Spleen (tissue), 11 donors: Measurements from ENCODE around the gene MASP1. TPM values are rescaled to one million over a fixed set of nuclear protein-coding genes. Genes with fewer than 3 reads are reported as not detected.

Source experiments
- DNase-seq: peaks from one replicate; pipeline ENCODE4 v3.0.0-alpha.2; 2020
- H3K27ac ChIP-seq, 8 donors: fragments of 200-600 bp; sonication (generic) in 7 of 8; 1 replicate in 4 of 8; 2 replicates in 4 of 8; pipeline versions ENCODE4 v1.5.0 to v1.8.0; 2016 to 2021; ENCODE audit warnings: inconsistent platforms in 4 of 8, mild to moderate bottlenecking in 4 of 8, moderate library complexity in 1 of 8
- H3K27me3 ChIP-seq, 7 donors: fragments of 200-600 bp; sonication (generic) in 6 of 7; replicated peaks in 1 of 7; 1 replicate in 4 of 7; 2 replicates in 3 of 7; pipeline versions ENCODE4 v1.5.0 to v1.8.0; 2016 to 2021; ENCODE audit warnings: inconsistent platforms in 3 of 7, mild to moderate bottlenecking in 1 of 7
- H3K36me3 ChIP-seq, 6 donors: fragments of 200-600 bp; sonication (generic) in 5 of 6; 1 replicate in 4 of 6; 2 replicates in 2 of 6; pipeline versions ENCODE4 v1.5.0 to v1.8.0; 2016 to 2021; ENCODE audit warnings: inconsistent platforms in 2 of 6
- H3K4me1 ChIP-seq, 6 donors: fragments of 200-600 bp; sonication (generic) in 5 of 6; 1 replicate in 3 of 6; 2 replicates in 3 of 6; pipeline versions ENCODE4 v1.5.0 to v1.8.0; 2016 to 2021; ENCODE audit warnings: inconsistent platforms in 3 of 6
- H3K4me3 ChIP-seq, 8 donors: fragments of 200-600 bp; sonication (generic) in 7 of 8; 1 replicate in 4 of 8; 2 replicates in 4 of 8; pipeline versions ENCODE4 v1.5.0 to v1.8.0; 2016 to 2021; ENCODE audit warnings: inconsistent platforms in 4 of 8, mild to moderate bottlenecking in 4 of 8, moderate library complexity in 2 of 8
- H3K9me3 ChIP-seq, 8 donors: fragments of 200-600 bp; sonication (generic) in 7 of 8; 1 replicate in 4 of 8; 2 replicates in 4 of 8; pipeline versions ENCODE4 v1.5.0 to v1.8.0; 2016 to 2021; ENCODE audit warnings: inconsistent platforms in 4 of 8
- POLR2A ChIP-seq, 3 donors: fragments of 450-650 bp; IDR thresholded peaks; one replicate each; pipeline ENCODE4 v1.5.1; 2017; ENCODE audit warnings: antibody characterized with exemption in 3 of 3, mild to moderate bottlenecking in 1 of 3
- POLR2AphosphoS5 ChIP-seq, 3 donors: sonication (generic); formaldehyde crosslinking; IDR thresholded peaks; one replicate each; pipeline ENCODE4 v1.5.1; 2017; ENCODE audit warnings: antibody characterized with exemption in 3 of 3
- WGBS, 5 donors: extraction: QIAGEN DNeasy Blood & Tissue Kit in 3 of 5; methylation state at CpG; one replicate each; pipeline versions ENCODE4 v1.1.5 to v1.1.7; 2013 to 2018; 5-methylcytosine and 5-hydroxymethylcytosine counted together
- intact Hi-C: fragments of 100-400 bp; cut with DNase I; formaldehyde crosslinking; loops from one replicate; pipeline ENCODE4 v1.15.0; 2023; ENCODE audit warnings: low total_unique reads
- polyA plus RNA-seq, 3 donors: library from polyadenylated mRNA; stranded (reverse); fragments of 200-250 nt; gene quantifications; one replicate each; pipeline ENCODE4 v1.2.1, GENCODE V29; 2013
- total RNA-seq, 7 donors: library from RNA; depleted of rRNA in 3 of 7; stranded (reverse); fragments of >200 nt in 3 of 7; fragmentation: NEBNext Ultra II Directional in 4 of 7; extraction: Animal tissue kit (Norgen Biotek cat#: 25700) in 4 of 7; gene quantifications; one replicate each; pipeline versions ENCODE4 v1.1.0 to v1.2.1, GENCODE V29; 2016 to 2021
- TF ChIP-seq, protein P1 (sequence below), 11 experiments: fragments of 200-600 bp in 7 of 11; fragments of 450-650 bp in 4 of 11; sonication (generic) in 4 of 11; IDR thresholded peaks in 8 of 11; conservative IDR thresholded peaks in 3 of 11; 1 replicate in 7 of 11; 2 replicates in 4 of 11; pipeline versions ENCODE4 v1.4.0 to v1.8.0; 2016 to 2021; ENCODE audit warnings: antibody characterized with exemption in 11 of 11, inconsistent platforms in 4 of 11, mild to moderate bottlenecking in 1 of 11
- donor health status: healthy with polysubstance abuse.
- donor health status: DM: no; HTN: no; CAD: no; lungs with moderate emphysema.
- donor health status: DM: no; HTN: no; CAD: no.
- donor health status: Bipolar disorder and iron deficiency.
- donor health status: healthy.
- donor health status: DM: no; HTN: no; CAD: no.
- donor health status: DM: yes; HTN: yes; CAD: no.

MASP1 gene
- total and polyA plus RNA-seq, 10 donors = 0.05 to 1.9 (median 0.39) TPM; not detected in 2

DNA sequence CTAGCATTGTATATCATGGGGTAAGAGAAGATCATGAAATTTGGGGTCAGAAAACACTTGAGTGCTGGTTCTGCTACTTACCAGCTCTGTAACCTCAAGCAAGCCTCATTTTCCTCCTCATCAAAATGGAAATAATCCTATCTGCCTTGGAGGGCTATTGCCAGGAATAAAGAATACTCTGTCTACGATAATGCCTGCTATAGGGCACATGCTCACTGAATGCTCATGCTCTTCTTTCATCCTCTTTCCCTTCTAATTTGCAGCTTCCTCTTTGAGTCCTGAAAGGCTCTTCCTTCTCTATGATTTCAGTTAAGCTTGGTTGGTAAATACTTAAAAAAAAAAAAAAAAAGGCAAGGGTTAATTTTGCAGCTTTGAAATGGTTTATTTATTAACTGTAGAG is 81.4 kb downstream of the MASP1 start:
- Histone ChIP-seq H3K9me3 (peaks cover 0 to 7% (median 0%) of the 10 kb centered on the region in 8 donors), H3K4me3 (no peak overlapping the region), H3K27ac (no peak overlapping the region), H3K27me3 (no peaks in the 10 kb centered on the region), H3K4me1 (peaks cover 0 to 10% (median 3%) of the 10 kb centered on the region in 6 donors), H3K36me3 (no peaks in the 10 kb centered on the region)
- TF ChIP-seq POLR2A (IDR thresholded peaks at IDR 0.05) (no peak), POLR2AphosphoS5 (IDR thresholded peaks at IDR 0.05) (no peak)
- TF ChIP-seq, protein P1, sequence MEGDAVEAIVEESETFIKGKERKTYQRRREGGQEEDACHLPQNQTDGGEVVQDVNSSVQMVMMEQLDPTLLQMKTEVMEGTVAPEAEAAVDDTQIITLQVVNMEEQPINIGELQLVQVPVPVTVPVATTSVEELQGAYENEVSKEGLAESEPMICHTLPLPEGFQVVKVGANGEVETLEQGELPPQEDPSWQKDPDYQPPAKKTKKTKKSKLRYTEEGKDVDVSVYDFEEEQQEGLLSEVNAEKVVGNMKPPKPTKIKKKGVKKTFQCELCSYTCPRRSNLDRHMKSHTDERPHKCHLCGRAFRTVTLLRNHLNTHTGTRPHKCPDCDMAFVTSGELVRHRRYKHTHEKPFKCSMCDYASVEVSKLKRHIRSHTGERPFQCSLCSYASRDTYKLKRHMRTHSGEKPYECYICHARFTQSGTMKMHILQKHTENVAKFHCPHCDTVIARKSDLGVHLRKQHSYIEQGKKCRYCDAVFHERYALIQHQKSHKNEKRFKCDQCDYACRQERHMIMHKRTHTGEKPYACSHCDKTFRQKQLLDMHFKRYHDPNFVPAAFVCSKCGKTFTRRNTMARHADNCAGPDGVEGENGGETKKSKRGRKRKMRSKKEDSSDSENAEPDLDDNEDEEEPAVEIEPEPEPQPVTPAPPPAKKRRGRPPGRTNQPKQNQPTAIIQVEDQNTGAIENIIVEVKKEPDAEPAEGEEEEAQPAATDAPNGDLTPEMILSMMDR (IDR thresholded peaks at IDR 0.05 in 8 of 11, conservative IDR thresholded peaks at IDR 0.05 in 3 of 11) = no peak
- intact Hi-C loops = loop anchor here (10.0 kb wide), 1 partner anchor 505 kb away; no protein-coding TSS in a partner anchor
- WGBS, 5 donors = 58 to 68% (median 61%) methylated on average over 1 of the region's 1 CpG
- DNase-seq = no peak

DNA sequence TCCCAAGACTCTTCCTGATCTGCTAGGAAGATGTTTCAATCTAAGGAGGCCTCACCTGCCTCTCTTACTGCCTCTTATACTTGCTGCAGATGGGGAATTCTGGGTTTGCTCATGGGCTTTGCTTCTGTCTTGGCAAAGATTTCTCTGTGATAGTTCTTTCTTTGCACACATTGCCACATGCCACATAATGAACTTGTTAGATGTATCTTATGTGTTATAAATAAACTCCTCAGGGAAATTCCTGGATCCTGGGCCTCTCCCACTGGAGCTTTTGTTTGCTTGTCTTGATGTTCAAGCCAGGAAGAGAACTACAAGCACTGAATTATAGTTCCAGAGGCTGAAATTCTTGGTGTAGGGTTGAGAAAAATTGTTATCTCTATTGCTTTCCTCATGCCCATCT is 82.0 kb downstream of the MASP1 start:
- no peak for TF ChIP-seq POLR2AphosphoS5 (IDR thresholded peaks at IDR 0.05)
- intact Hi-C loops = no loop called here
- Histone ChIP-seq H3K4me1 (peaks cover 0 to 10% (median 3%) of the 10 kb centered on the region in 6 donors), H3K4me3 (no peak overlapping the region), H3K27ac (no peak overlapping the region), H3K36me3 (no peaks in the 10 kb centered on the region), H3K9me3 (peaks cover 0 to 7% (median 0%) of the 10 kb centered on the region in 8 donors), H3K27me3 (peaks cover 0 to 5% (median 0%) of the 10 kb centered on the region in 7 donors)
- DNase-seq = no peak

DNA sequence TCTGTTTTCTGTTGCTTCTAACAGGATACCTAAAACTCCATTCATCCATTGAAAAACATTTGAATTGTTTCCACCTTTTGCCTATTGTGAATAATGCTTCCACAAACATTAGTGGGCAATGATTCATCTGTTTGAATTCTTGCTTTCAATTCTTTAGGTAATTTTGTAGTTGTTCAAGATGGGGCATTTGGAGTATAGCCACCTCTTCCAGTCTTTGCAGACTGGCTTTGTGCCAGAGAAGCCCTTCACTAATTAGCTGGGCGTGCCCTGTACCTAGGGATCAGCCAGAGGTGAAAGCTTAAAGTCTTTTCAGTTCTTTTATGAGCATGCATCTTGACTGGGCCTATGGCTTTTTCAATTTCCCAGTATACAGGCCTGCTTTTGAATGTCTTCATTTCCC is 83.4 kb downstream of the MASP1 start:
- Histone ChIP-seq H3K36me3 (no peaks in the 10 kb centered on the region), H3K27me3 (peaks cover 0 to 9% (median 0%) of the 10 kb centered on the region in 7 donors), H3K4me1 (peaks cover 0 to 10% (median 3%) of the 10 kb centered on the region in 6 donors), H3K4me3 (no peak overlapping the region), H3K9me3 (peaks cover 0 to 7% (median 0%) of the 10 kb centered on the region in 8 donors), H3K27ac (no peak overlapping the region)
- WGBS, 5 donors = 68 to 87% (median 82%) methylated on average over 1 of the region's 1 CpG
- intact Hi-C loops = no loop called here
- TF ChIP-seq, protein P1 (IDR thresholded peaks at IDR 0.05 in 8 of 11, conservative IDR thresholded peaks at IDR 0.05 in 3 of 11) = no peak
- TF ChIP-seq POLR2AphosphoS5 (IDR thresholded peaks at IDR 0.05) (no peak), POLR2A (IDR thresholded peaks at IDR 0.05) (no peak)
- no peak for DNase-seq

DNA sequence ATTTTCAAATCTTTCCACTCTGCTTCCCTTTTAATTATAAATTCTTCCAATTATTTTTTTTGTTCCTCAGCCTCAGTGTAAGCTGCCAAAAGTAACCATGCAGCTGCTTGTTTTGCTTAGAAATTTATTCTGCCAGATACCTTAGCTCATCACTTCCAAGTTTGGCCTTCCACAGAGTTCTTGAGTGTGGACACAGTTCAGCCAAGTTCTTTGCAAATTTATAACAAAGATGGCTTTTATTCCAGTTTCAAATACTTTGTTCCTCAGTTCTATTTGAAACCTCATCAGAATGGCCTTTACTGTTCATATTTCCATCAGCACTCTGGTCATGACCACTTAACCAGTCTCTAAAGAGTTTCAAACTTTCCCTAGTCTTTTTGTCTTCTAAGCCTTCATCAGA is 83.9 kb downstream of the MASP1 start:
- Histone ChIP-seq H3K4me3 (no peak overlapping the region), H3K36me3 (no peaks in the 10 kb centered on the region), H3K27ac (no peak overlapping the region), H3K27me3 (peaks cover 0 to 9% (median 0%) of the 10 kb centered on the region in 7 donors), H3K9me3 (peaks cover 0 to 7% (median 0%) of the 10 kb centered on the region in 8 donors), H3K4me1 (peaks cover 0 to 10% (median 3%) of the 10 kb centered on the region in 6 donors)
- DNase-seq = no peak
- intact Hi-C loops = no loop called here
- TF ChIP-seq, protein P1 (IDR thresholded peaks at IDR 0.05 in 8 of 11, conservative IDR thresholded peaks at IDR 0.05 in 3 of 11) = no peak

DNA sequence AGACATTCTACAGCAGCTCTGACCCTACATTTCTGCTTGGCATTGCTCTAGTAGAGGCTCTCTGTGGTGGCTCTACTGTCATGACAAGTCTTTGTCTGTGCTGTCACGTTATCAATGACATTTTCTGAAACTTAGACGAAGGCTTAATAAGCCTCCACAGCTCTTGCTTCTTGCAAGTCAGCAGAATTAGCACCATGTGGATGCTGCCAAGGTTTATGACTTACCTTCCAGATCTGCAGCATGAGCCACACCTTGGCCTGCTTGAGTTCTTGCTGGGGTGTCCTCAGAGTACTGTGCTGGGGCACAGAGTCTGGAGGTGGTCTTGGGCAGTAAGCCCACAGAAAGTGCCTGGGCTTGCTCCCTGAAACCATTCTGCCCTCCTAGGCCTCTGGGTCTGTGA is 84.5 kb downstream of the MASP1 start:
- H3K4me1 ChIP-seq = peaks cover 0 to 10% (median 3%) of the 10 kb centered on the region in 6 donors
- WGBS, 5 donors = 81 to 96% (median 85%) methylated on average over 2 of the region's 2 CpGs
- intact Hi-C loops = no loop called here

More for the DNA sequence above, 84.5 kb downstream of the MASP1 start:
- Histone ChIP-seq H3K36me3 (no peaks in the 10 kb centered on the region), H3K4me3 (no peak overlapping the region), H3K9me3 (peaks cover 0 to 7% (median 0%) of the 10 kb centered on the region in 8 donors), H3K27me3 (peaks cover 0 to 10% (median 0%) of the 10 kb centered on the region in 7 donors), H3K27ac (no peak overlapping the region)
- TF ChIP-seq, protein P1 (IDR thresholded peaks at IDR 0.05 in 8 of 11, conservative IDR thresholded peaks at IDR 0.05 in 3 of 11) = no peak
- no peak for TF ChIP-seq POLR2AphosphoS5 (IDR thresholded peaks at IDR 0.05)
- TF ChIP-seq POLR2A (IDR thresholded peaks at IDR 0.05) = no peak
- DNase-seq = no peak
